Posterior vena cava (tissue), 2 donors: ENCODE measurements around the gene TMEM131L. TPM values are rescaled to one million over a fixed set of nuclear protein-coding genes. Genes with fewer than 3 reads are reported as not detected.
A peak's percentile ranks its signal among the peaks of the same experiment; 100 is the strongest.

Experiments
- DNase-seq: peaks from one replicate; pipeline ENCODE4 v3.0.0-alpha.2; 2020; ENCODE audit warnings: low spot score
- intact Hi-C, 2 donors: fragments of 100-400 bp; cut with DNase I; formaldehyde crosslinking; loops; one replicate each; pipeline versions ENCODE4 v1.14.1 to v1.14.2; 2022 to 2023
- total RNA-seq, 2 donors: library from RNA; stranded (reverse); fragmentation: NEBNext Ultra II Directional; extraction: Animal tissue kit (Norgen Biotek cat#: 25700); gene quantifications; one replicate each; pipeline ENCODE4 v1.2.1, GENCODE V29; 2021
- donor health status: DM: yes; HTN: yes; CAD: no.
- donor health status: DM: yes; HTN: yes; CAD: no.

Gene TMEM131L
- total RNA-seq, 2 donors from 2014 or later = 11.4 to 12.0 TPM

DNA sequence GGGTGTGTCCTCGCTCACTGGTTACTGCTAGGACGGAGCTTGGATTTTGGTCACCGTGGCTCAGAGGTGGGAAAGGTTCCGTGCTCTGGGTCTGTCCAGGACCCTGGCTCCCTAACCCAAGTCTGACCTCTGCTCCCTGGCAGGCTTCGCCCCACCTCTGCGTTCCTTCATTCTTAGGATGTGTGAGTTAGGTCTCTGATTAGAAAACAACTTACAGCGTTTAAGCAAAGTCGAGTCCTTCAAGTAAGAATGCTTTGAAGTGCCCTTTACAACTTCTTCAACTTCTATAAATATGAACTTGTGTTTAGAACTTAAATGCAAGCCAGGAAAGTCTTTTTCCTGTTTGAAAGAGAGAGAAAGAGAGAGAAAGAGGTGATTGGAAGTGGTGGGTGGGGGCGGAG, 218.8 kb downstream of the TMEM131L start:
- intact Hi-C loops = no loop called here
- peak; percentile 82 for DNase-seq

Other genes starting within 250 kb of the TMEM131L start
- gene MND1, start 121.7 kb upstream of the TMEM131L start, total RNA-seq = 1 to 10 TPM in 1 of 2 donors, under 1 TPM in 1; 0.90 to 1.9 TPM
- 10 to 100 TPM; 38.5 to 39.8 TPM for gene TLR2, start 217.9 kb downstream of the TMEM131L start, total RNA-seq